ENCODE results near the gene GALNT15. TPM values are rescaled to one million over a fixed set of nuclear protein-coding genes. Genes with fewer than 3 reads are reported as not detected.

Gene GALNT15
- total RNA-seq, 1 donor from 2014 or later, result 0.17 TPM

DNA sequence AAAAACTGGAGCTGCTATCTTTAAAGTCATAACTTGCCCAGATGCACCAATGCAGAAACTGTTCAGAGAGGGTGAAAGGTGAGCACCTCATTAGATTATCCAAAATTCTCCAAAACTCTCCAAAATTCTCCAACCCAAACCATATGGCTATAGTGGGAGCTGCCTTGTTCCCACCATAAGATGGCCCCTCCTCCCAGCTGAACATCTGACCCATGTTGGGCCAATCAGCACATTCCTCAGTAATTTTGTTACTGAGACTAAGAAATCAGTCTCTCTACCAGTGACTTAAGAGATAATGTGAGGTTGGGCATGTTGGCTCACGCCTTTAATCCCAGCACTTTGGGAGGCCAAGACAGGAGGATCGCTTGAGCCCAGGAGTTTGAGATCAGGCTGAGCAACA, 57.5 kb downstream of the GALNT15 start:
- no peak for DNase-seq (ENCODE audit: low read depth)
- no peaks in the 10 kb centered on the region for H3K36me3 ChIP-seq (ENCODE audit: control insufficient read depth, insufficient read depth, low read length)
- TF ChIP-seq, protein P1, sequence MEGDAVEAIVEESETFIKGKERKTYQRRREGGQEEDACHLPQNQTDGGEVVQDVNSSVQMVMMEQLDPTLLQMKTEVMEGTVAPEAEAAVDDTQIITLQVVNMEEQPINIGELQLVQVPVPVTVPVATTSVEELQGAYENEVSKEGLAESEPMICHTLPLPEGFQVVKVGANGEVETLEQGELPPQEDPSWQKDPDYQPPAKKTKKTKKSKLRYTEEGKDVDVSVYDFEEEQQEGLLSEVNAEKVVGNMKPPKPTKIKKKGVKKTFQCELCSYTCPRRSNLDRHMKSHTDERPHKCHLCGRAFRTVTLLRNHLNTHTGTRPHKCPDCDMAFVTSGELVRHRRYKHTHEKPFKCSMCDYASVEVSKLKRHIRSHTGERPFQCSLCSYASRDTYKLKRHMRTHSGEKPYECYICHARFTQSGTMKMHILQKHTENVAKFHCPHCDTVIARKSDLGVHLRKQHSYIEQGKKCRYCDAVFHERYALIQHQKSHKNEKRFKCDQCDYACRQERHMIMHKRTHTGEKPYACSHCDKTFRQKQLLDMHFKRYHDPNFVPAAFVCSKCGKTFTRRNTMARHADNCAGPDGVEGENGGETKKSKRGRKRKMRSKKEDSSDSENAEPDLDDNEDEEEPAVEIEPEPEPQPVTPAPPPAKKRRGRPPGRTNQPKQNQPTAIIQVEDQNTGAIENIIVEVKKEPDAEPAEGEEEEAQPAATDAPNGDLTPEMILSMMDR (IDR thresholded peaks at IDR 0.05; ENCODE audit: insufficient read depth, low read length, poor library complexity, severe bottlenecking), result no peak
- H3K27me3 ChIP-seq (ENCODE audit: control insufficient read depth, insufficient read depth, low read length), result no peaks in the 10 kb centered on the region
- H3K4me3 ChIP-seq (ENCODE audit: low read depth, low read length), result no peak overlapping the region

DNA sequence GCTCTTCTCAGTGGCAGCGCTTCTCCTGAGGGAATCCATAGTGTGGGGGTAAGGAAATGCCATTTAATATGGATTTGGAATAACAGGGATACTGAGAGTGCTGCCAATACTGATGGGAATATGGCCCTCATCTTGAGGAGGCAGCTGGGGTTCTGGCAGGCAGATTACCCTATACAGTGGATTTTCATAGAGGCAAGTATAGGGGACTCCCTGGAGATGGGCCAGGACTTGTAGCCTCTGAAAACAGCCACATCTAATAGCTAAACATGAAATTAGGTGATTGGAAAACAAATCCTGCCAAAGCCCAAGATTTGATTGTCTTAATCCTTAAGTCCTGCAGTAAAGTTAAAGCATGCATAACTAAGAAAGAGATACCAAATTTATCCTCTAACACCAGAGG, 59.3 kb downstream of the GALNT15 start:
- H3K36me3 ChIP-seq (ENCODE audit: control insufficient read depth, insufficient read depth, low read length), result no peaks in the 10 kb centered on the region
- DNase-seq (ENCODE audit: low read depth), result no peak
- TF ChIP-seq, protein P1 (IDR thresholded peaks at IDR 0.05; ENCODE audit: insufficient read depth, low read length, poor library complexity, severe bottlenecking), result no peak
- no peak overlapping the region for H3K4me3 ChIP-seq (ENCODE audit: low read depth, low read length)
- no peaks in the 10 kb centered on the region for H3K27me3 ChIP-seq (ENCODE audit: control insufficient read depth, insufficient read depth, low read length)

DNA sequence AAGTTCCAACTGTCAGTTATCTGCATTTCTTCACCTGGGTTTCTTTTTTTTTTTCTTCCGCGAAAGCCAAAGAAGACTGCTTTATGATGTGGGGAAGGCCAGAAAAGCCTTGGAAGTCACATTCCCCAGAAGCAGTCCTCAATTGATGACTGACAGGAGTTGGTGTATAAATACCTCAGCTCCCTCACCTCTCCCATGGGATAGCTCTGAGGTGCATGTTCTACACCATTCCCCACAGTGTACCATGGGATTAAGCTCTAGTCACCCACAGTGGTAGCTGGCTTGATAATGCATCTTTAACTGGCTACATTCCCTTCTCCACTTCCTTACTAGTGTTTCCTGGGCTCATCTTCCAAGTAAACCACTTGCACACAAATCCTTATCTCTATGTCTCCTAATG, 59.8 kb downstream of the GALNT15 start:
- DNase-seq (ENCODE audit: low read depth), result no peak
- Histone ChIP-seq H3K4me3 (ENCODE audit: low read depth, low read length) (no peak overlapping the region), H3K27me3 (ENCODE audit: control insufficient read depth, insufficient read depth, low read length) (no peaks in the 10 kb centered on the region), H3K36me3 (ENCODE audit: control insufficient read depth, insufficient read depth, low read length) (no peaks in the 10 kb centered on the region)
- TF ChIP-seq, protein P1 (IDR thresholded peaks at IDR 0.05; ENCODE audit: insufficient read depth, low read length, poor library complexity, severe bottlenecking), result no peak

DNA sequence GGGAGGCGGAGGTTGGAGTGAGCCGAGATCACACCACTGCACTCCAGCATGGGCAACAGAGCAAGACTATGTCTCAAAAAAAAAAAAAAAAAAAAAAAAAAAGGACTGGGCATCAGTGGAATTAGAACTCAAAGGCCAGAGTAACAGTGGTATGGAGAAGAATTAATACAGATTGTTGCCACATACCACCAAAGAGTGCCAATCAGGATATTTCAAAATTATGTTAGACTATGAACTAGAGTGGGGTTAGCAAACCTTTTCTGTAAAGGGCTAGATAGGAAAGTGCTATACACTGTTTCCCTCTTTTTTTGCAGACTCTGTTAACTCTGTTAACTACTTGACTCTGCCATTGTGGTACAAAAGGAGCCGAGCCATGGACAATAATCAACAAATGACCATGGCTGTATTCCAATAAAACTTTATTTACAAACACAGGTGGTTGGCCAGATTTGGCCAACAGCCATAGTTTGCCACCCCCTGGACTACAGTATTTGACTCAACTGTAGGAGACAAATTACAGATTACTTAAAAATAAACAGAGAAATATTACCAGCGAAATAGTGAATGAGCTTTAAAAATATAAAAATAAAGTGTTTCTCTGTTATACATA, 61.7 kb downstream of the GALNT15 start:
- DNase-seq (ENCODE audit: low read depth), result no peak
- TF ChIP-seq, protein P1 (IDR thresholded peaks at IDR 0.05; ENCODE audit: insufficient read depth, low read length, poor library complexity, severe bottlenecking), result no peak

DNA sequence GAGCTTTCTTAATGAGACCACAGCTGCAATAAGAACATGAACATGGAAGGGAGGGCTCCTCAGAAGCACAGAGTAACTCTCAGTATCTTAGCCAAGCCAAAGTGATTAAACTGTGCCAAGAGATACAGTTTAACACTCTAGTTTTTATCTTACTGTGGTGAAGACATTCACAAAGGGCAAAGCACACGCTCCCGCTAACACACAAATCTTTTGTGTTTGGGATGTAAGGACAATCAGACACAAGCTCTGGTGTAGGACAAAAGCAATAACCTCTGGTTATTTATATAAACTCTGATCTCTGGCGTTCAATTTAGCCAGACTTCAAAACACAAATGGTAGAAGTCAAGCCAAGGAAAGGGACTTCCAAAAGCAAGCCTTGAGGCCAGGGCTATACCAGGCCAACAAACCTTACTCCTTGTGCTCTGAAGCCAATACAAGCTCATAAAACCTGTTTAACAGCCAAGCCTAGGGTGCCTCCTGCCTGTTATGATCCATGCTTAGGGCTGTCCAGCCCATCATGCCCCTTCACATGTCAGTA, 62.4 kb downstream of the GALNT15 start:
- DNase-seq (ENCODE audit: low read depth), result no peak
- TF ChIP-seq, protein P1 (IDR thresholded peaks at IDR 0.05; ENCODE audit: insufficient read depth, low read length, poor library complexity, severe bottlenecking), result no peak
- Histone ChIP-seq H3K36me3 (ENCODE audit: control insufficient read depth, insufficient read depth, low read length) (no peaks in the 10 kb centered on the region), H3K27me3 (ENCODE audit: control insufficient read depth, insufficient read depth, low read length) (no peaks in the 10 kb centered on the region), H3K4me3 (ENCODE audit: low read depth, low read length) (no peak overlapping the region)

More for the DNA sequence above, 61.7 kb downstream of the GALNT15 start:
- Histone ChIP-seq H3K36me3 (ENCODE audit: control insufficient read depth, insufficient read depth, low read length) (no peaks in the 10 kb centered on the region), H3K27me3 (ENCODE audit: control insufficient read depth, insufficient read depth, low read length) (no peaks in the 10 kb centered on the region), H3K4me3 (ENCODE audit: low read depth, low read length) (no peak overlapping the region)
